ENCODE results near the gene TPM2.

Gene TPM2

DNA sequence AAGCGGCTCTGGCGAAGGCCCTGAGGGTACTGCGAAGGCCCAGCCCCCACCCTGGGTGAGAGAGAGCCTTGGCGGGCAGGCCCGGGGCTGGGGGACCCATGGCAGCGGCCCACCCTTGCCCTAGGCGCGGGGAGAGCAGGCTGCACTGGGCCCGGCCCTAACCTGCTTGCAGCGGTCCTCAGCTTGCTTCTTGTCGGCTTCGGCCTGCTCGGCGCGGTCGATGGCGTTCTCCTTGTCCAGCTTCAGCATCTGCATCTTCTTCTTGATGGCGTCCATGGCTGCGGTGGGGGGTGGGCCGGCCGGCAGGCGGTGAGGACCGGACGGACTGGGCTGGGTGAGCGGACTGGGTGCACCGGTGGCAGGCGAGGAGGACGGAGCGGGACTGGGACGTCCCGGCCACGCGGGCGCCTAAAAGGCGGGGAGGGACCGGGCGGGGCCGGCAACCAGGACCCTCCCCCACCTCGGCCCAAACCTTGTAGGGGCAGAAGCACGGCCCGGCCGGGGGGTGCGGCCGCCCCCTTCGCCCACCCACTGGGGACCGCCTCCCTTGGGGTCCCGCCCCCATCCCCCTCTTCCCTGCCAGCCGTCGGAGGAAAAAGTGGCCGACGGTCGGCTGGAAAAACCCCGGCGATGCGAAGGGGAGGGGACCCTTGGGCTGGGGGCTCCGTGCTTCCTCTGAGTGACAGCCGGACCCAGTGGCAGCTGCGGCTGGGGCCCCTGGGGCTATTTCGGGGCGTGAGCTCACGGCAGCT lies at the start of gene TPM2:
TPM2 (minus strand) TSS at position 384 of the 752 bp plus-strand sequence; CDS start at position 276, 108 bp downstream.
- peak within 1 kb of the TSS; percentile 55 for H3K27ac Mint-ChIP-seq
- no peaks in the 10 kb centered on the region for H3K27me3 Mint-ChIP-seq (ENCODE audit: low read depth)
- no peaks in the 10 kb centered on the region for H3K9me3 Mint-ChIP-seq
- peak within 1 kb of the TSS; percentile 81 for H3K4me3 Mint-ChIP-seq
- peaks cover 16% of the 10 kb centered on the region for H3K4me1 Mint-ChIP-seq (ENCODE audit: low read depth)
- H3K36me3 Mint-ChIP-seq (ENCODE audit: low read depth): no peaks in the 10 kb centered on the region

DNA sequence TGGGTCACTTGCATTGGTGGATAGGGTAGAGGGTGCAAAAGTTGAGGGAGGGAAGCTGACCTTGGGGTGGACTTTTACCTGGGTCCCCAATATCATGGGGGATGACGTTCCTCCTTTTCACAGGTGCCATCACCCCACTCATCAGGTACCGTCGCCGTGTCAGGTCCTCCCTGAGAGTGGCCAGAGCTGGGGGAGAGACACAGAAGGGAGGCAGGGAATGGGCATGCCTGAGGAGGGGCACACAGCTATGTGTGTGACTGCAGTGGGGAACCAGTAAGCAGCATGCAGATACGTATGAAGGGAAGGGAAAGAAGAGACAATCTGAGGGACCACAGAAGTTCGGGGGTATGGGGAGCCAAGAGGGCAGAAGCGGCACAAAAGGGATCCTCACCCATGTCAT lies 49.2 kb upstream of the TPM2 start:
- H3K27ac Mint-ChIP-seq: no peak overlapping the region
- no peaks in the 10 kb centered on the region for H3K9me3 Mint-ChIP-seq
- no peaks in the 10 kb centered on the region for H3K27me3 Mint-ChIP-seq (ENCODE audit: low read depth)
- H3K4me3 Mint-ChIP-seq: no peak overlapping the region
- H3K36me3 Mint-ChIP-seq (ENCODE audit: low read depth): peaks cover 55% of the 10 kb centered on the region
- H3K4me1 Mint-ChIP-seq (ENCODE audit: low read depth): peaks cover 23% of the 10 kb centered on the region

DNA sequence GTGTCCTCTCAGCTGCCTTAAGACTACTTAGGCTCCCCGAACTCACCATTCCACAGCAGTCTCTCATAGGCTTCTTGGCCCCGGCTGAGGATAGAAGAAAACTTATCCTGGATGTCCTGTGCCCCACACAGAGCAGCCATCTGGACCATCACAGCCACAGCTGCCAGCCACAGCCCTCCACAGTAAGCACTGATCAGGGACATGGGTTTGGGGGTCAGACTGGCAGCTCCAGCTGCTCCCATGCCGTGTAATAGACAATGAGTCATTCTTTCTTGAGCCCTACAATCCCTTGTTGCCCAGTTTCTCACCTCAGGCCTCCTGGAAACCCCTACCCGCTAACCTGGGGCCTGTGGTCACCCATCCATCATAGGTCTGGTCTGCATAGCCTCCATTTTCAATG lies 48.5 kb upstream of the TPM2 start:
- Mint-ChIP-seq H3K9me3 (no peaks in the 10 kb centered on the region), H3K4me1 (ENCODE audit: low read depth) (peaks cover 21% of the 10 kb centered on the region), H3K36me3 (ENCODE audit: low read depth) (peaks cover 50% of the 10 kb centered on the region), H3K27me3 (ENCODE audit: low read depth) (no peaks in the 10 kb centered on the region), H3K4me3 (no peak overlapping the region), H3K27ac (no peak overlapping the region)

DNA sequence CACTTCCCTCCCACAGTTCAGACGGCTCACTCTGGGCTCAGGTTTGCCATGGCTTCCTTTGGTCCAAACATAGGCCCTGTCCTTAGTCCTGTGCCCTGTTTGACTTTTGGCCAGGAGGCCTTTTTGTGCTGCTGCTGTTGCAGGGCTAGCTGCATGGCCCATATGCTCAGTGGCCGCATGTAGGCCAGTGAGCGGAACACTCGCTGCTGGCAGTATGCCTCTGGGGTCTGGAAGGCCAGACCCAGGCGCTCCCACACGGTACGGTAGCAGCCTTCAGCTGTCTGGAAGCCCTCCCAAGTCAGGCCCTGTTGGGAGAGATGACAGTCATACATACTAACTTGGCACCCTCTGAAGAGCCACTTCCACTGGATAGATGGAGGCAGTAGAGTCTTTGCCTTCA lies 47.4 kb upstream of the TPM2 start:
- Mint-ChIP-seq H3K4me1 (ENCODE audit: low read depth) (peaks cover 21% of the 10 kb centered on the region), H3K27ac (no peak overlapping the region), H3K36me3 (ENCODE audit: low read depth) (peaks cover 43% of the 10 kb centered on the region), H3K27me3 (ENCODE audit: low read depth) (no peaks in the 10 kb centered on the region), H3K9me3 (no peaks in the 10 kb centered on the region), H3K4me3 (no peak overlapping the region)

DNA sequence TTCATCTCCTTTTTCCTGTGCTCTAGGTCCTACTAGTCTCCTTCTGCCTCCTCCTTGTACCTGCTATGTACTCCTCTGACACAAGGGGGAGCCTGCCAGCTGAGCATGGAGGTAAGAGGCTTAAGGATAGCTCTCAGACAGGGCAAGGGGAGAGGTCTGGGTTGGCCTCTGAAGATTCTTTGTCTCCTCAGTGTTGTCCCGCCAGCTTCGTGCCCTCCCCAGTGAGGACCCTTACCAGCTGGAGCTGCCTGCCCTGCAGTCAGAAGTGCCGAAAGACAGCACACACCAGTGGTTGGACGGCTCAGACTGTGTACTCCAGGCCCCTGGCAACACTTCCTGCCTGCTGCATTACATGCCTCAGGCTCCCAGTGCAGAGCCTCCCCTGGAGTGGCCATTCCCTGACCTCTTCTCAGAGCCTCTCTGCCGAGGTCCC lies 46.5 kb upstream of the TPM2 start:
- peaks cover 37% of the 10 kb centered on the region for H3K36me3 Mint-ChIP-seq (ENCODE audit: low read depth)
- no peak overlapping the region for H3K4me3 Mint-ChIP-seq
- no peaks in the 10 kb centered on the region for H3K9me3 Mint-ChIP-seq
- no peaks in the 10 kb centered on the region for H3K27me3 Mint-ChIP-seq (ENCODE audit: low read depth)
- no peak overlapping the region for H3K27ac Mint-ChIP-seq
- H3K4me1 Mint-ChIP-seq (ENCODE audit: low read depth): peaks cover 16% of the 10 kb centered on the region

DNA sequence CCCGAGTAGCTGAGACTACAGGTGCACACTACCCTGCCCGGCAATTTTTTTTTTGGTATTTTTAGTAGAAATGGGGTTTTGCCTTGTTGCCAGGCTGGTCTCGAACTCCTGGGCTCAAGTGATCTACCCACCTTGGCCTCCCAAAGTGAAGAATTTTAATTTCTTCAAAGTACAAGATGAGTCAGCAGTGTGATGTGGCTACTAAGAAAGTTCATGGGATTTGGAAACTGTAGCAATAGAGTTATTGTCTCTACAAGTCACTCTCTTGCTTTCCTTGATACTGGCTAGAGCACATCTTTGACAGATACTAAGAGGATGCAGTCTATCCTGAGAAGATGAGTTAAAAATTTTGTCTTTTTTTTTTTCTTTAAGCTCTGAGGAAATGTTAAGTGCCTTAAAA lies 44.4 kb upstream of the TPM2 start:
- no peak overlapping the region for H3K27ac Mint-ChIP-seq
- peaks cover 18% of the 10 kb centered on the region for H3K4me1 Mint-ChIP-seq (ENCODE audit: low read depth)
- no peak overlapping the region for H3K4me3 Mint-ChIP-seq

DNA sequence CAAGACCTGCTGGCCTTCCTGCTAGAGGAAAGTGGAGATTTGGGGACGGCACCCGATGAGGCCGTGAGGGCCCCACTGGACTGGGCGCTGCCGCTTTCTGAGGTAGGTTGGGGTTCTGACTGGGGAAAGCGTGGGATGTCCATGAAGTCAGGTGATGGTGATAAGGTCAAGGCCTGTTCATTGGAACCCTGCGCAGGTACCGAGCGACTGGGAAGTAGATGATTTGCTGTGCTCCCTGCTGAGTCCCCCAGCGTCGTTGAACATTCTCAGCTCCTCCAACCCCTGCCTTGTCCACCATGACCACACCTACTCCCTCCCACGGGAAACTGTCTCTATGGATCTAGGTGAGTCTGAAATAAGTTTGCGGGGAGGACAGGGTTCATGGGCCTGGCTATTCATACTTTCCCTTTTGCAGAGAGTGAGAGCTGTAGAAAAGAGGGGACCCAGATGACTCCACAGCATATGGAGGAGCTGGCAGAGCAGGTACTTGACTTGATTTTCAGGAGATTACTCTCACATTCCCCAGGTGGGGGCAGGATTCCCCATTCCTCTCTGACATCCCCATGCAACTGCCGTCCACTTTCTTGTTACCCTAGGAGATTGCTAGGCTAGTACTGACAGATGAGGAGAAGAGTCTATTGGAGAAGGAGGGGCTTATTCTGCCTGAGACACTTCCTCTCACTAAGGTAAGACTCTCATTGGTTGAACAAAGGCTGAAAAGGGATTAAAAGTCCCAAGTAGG lies 43.2 kb upstream of the TPM2 start:
- peak overlapping the region; percentile 93 for H3K4me3 Mint-ChIP-seq

More for the DNA sequence above, 44.4 kb upstream of the TPM2 start:
- no peaks in the 10 kb centered on the region for H3K27me3 Mint-ChIP-seq (ENCODE audit: low read depth)
- H3K9me3 Mint-ChIP-seq: no peaks in the 10 kb centered on the region
- H3K36me3 Mint-ChIP-seq (ENCODE audit: low read depth): peaks cover 35% of the 10 kb centered on the region

DNA sequence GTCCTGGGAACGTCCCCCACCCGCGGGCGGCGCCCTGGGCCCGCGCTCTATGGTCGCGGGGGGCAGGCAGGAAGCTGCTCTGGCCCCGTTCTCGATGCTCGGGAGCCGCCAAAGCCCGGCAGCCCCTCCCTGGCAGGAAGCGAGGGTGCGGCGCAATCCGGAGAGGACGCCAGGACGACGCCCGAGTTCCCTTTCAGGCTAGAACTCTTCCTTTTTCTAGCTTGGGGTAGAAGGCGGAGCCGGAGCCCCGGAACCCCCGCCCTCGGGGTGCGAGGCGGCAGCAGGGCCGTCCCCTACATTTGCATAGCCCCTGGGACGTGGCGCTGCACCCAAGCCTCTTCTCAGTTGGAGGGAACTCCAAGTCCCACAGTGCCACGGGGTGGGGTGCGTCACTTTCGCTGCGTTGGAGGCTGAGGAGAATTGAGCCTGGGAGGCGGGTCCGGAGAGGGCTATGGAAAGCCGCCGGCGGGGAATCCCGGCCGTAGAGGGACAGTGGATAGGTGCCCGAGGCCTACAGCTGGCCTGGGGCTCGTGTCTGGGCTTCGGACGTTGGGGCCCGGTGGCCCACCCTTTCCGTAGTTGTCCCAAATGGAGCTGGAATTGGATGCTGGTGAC lies 42.6 kb upstream of the TPM2 start, which contains the start of the genes CREB3 and TLN1:
CREB3 (plus strand) TSS at position 482 of the 615 bp plus-strand sequence; CDS start at position 589, 107 bp downstream.
TLN1 (minus strand) TSS at position 11 of the 615 bp plus-strand sequence. CDS start 6,501 bp downstream, outside the sequence.
- Mint-ChIP-seq H3K9me3 (no peaks in the 10 kb centered on the region), H3K4me3 (peak within 1 kb of the TSS; percentile 93), H3K36me3 (ENCODE audit: low read depth) (peaks cover 17% of the 10 kb centered on the region), H3K27me3 (ENCODE audit: low read depth) (no peaks in the 10 kb centered on the region), H3K27ac (peak within 1 kb of the TSS; percentile 92), H3K4me1 (ENCODE audit: low read depth) (peaks cover 18% of the 10 kb centered on the region)

More for the DNA sequence above, 43.2 kb upstream of the TPM2 start:
- Mint-ChIP-seq H3K27me3 (ENCODE audit: low read depth) (no peaks in the 10 kb centered on the region), H3K27ac (peak overlapping the region; percentile 92), H3K9me3 (no peaks in the 10 kb centered on the region), H3K4me1 (ENCODE audit: low read depth) (peaks cover 18% of the 10 kb centered on the region), H3K36me3 (ENCODE audit: low read depth) (peaks cover 24% of the 10 kb centered on the region)

DNA sequence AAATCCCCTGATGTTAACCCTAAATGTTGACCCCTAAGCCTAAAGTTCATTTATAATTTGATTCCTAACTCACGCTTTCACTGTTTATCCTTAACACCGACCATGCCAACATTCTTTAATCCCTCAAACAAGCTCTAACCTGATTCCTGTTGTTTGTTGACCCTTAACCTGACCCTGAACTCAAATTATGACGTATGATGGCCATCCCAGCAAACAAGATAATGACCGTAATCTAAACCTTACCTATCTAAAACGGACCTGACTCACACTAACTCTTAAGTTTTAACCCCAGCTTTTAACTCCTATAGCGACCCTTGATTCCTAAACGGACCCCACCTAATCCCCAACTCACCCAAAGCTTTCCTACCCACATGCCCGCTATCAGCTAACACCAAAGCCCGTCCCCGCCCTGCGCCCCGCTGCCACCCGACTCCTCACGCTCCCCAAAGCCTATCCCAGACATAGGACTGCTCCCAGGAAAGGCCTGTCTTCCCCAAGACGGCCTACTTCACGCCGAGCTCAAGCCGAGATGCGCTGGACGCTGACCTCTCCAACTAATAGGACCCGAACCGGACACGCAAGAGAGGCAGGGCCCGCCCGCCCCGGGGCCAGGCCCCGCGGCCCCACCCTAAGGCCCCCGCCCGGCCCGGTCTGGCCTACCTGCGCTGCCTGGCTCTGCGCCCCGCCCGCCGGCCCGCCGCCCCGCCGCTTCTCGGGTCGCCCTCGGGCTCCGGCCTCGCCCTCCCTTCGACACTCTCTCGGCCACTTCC lies 41.9 kb upstream of the TPM2 start:
- Mint-ChIP-seq H3K27ac (peak overlapping the region; percentile 92), H3K4me1 (ENCODE audit: low read depth) (peaks cover 18% of the 10 kb centered on the region), H3K9me3 (no peaks in the 10 kb centered on the region), H3K36me3 (ENCODE audit: low read depth) (peaks cover 22% of the 10 kb centered on the region), H3K27me3 (ENCODE audit: low read depth) (no peaks in the 10 kb centered on the region), H3K4me3 (peak overlapping the region; percentile 93)

DNA sequence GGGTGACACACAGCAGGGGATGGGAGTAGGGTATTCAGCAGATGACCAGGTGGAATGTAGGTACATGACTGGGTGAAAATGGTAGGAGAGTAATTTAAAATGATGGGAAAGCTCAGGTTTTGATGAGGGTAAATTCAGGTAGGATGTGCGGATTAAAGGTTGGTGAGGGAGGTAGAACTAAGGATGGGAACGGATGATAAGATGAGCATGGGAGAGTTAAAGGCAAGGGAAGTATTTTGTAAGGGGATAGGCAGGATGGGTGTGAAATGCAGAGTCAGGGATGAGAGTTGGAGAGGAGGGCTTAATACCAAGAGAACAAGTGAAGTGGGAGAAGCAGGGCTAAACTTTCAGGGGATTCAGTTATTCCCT lies 40.7 kb upstream of the TPM2 start:
- Mint-ChIP-seq H3K27ac (peak overlapping the region; percentile 50), H3K27me3 (ENCODE audit: low read depth) (no peaks in the 10 kb centered on the region), H3K36me3 (ENCODE audit: low read depth) (peaks cover 21% of the 10 kb centered on the region), H3K9me3 (no peaks in the 10 kb centered on the region), H3K4me1 (ENCODE audit: low read depth) (peaks cover 15% of the 10 kb centered on the region), H3K4me3 (no peak overlapping the region)

DNA sequence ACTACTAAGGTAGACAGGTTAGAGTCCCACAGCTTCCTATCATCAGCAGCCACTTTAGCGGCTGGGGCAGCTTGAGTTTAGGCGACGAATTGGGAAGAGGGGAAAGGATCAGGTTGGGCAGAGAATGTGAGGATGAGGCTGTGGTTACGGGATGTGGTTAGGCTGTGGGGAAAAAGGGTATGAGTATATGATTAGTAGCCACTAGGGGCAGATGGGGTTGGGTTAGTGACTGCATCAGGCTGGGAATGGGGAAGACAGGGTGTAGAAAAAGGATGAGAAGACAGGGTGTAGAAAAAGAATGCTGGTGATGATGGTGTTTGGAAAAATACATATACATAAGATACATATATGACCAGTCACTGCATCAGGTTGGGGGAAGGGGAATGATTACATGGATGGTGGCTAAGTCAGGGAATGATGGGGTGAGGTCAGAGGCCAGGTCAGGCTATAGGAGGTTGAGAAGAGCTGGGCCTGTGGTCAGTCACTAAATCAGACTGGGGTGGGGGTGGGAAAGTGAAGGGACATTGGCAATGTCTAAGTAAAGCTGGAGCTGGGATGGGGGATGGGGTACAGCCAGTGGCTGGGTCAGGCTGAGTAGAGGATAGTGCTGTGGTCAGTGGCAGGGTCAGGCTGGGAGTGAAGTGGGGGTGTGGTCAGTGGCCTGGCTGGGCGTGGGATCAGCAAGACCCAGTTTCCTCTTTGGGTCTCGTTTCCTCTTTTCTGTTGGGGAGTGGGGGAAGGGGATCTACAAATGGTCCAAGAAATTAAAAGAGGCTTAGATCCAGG lies 40.2 kb upstream of the TPM2 start:
- H3K27me3 Mint-ChIP-seq (ENCODE audit: low read depth): no peaks in the 10 kb centered on the region
- peak overlapping the region; percentile 50 for H3K27ac Mint-ChIP-seq
- no peaks in the 10 kb centered on the region for H3K9me3 Mint-ChIP-seq
- no peak overlapping the region for H3K4me3 Mint-ChIP-seq
- peaks cover 12% of the 10 kb centered on the region for H3K4me1 Mint-ChIP-seq (ENCODE audit: low read depth)
- H3K36me3 Mint-ChIP-seq (ENCODE audit: low read depth): peaks cover 17% of the 10 kb centered on the region

DNA sequence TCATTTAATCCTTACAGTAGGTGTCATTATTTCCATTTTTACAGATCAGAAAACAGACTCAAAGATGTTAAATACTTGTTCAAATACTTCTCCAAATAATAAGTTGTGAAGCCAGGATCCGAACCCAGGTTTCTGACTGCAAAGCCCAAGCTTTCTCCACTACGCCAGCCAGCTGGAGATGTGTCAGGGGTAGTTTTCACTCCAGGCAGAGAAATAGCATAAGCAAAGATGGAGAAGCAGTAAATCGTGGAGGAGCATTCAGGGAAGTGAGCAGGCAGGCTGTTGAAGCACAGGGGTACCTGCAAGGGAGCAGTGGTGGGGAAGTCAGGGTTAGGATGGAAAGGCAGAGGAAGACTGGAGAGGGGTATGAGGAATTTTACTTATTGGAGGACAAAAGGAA lies 39.4 kb upstream of the TPM2 start:
- H3K9me3 Mint-ChIP-seq: no peaks in the 10 kb centered on the region
- H3K36me3 Mint-ChIP-seq (ENCODE audit: low read depth): peaks cover 20% of the 10 kb centered on the region
- no peaks in the 10 kb centered on the region for H3K27me3 Mint-ChIP-seq (ENCODE audit: low read depth)
- H3K4me1 Mint-ChIP-seq (ENCODE audit: low read depth): peaks cover 12% of the 10 kb centered on the region
- no peak overlapping the region for H3K4me3 Mint-ChIP-seq
- H3K27ac Mint-ChIP-seq: no peak overlapping the region

Data from T-helper 1 cell treated with Interleukin-12 subunit alpha and Interleukin-12 subunit beta and Interleukin-4 antibody, amounts not matched to agents 30 μg/mL and 1 μg/mL, for 36 hours (primary cell).